Measurements from ENCODE around the gene ME2.
"Not testable (repeated sequence)": the region's sequence is repeated elsewhere in the genome, so short reads cannot be mapped to it uniquely, and the experiment has no call there.

Gene ME2

GRCh38 chr18:50924372-50924771 lies 45.5 kb downstream of the ME2 start:
- no peak for DNase-seq (ENCODE audit: low read depth in 2 of 2)

GRCh38 chr18:50926521-50926920 lies 47.6 kb downstream of the ME2 start:
- no peak for DNase-seq (ENCODE audit: low read depth in 2 of 2)

- no peak for DNase-seq (ENCODE audit: low read depth in 2 of 2)
These were observed 49.6 kb downstream of the ME2 start for GRCh38 chr18:50928551-50928950.

- DNase-seq (ENCODE audit: low read depth in 2 of 2): no peak
These were observed 54.8 kb downstream of the ME2 start for GRCh38 chr18:50933684-50934083.

- no peak for DNase-seq (ENCODE audit: low read depth in 2 of 2)
These were observed 55.8 kb downstream of the ME2 start for GRCh38 chr18:50934545-50935211.

GRCh38 chr18:50935493-50936191 lies 56.7 kb downstream of the ME2 start:
- DNase-seq (ENCODE audit: low read depth in 2 of 2): no peak

GRCh38 chr18:50937183-50937582 lies 58.3 kb downstream of the ME2 start:
- no peak for DNase-seq (ENCODE audit: low read depth in 2 of 2)

- no peak for DNase-seq (ENCODE audit: low read depth in 2 of 2)
These were observed 60.0 kb downstream of the ME2 start for GRCh38 chr18:50938912-50939311.

GRCh38 chr18:50944245-50944932 lies 65.5 kb downstream of the ME2 start:
- DNase-seq (ENCODE audit: low read depth in 2 of 2): no peak

GRCh38 chr18:50945918-50946317 lies 67.0 kb downstream of the ME2 start:
- not testable (repeated sequence) for DNase-seq (ENCODE audit: low read depth in 2 of 2)

GRCh38 chr18:50947899-50948298 lies 69.0 kb downstream of the ME2 start:
- no peak for DNase-seq (ENCODE audit: low read depth in 2 of 2)

- no peak for DNase-seq (ENCODE audit: low read depth in 2 of 2)
These were observed 70.3 kb downstream of the ME2 start for GRCh38 chr18:50949185-50949584.

GRCh38 chr18:50950626-50951025 lies 71.7 kb downstream of the ME2 start:
- no peak for DNase-seq (ENCODE audit: low read depth in 2 of 2)

GRCh38 chr18:50953822-50954221 lies 74.9 kb downstream of the ME2 start:
- DNase-seq (ENCODE audit: low read depth in 2 of 2): no peak

- no peak for DNase-seq (ENCODE audit: low read depth in 2 of 2)
These were observed 76.3 kb downstream of the ME2 start for GRCh38 chr18:50955253-50955652.

GRCh38 chr18:50956116-50956515 lies 77.2 kb downstream of the ME2 start:
- no peak for DNase-seq (ENCODE audit: low read depth in 2 of 2)

- DNase-seq (ENCODE audit: low read depth in 2 of 2): no peak
These were observed 83.1 kb downstream of the ME2 start for GRCh38 chr18:50961974-50962373.

GRCh38 chr18:50967714-50968661 lies 89.1 kb downstream of the ME2 start, which contains the start of gene ELAC1:
Gene ELAC1 (plus strand): TSS chr18:50968040. CDS start chr18:50974405, 6,365 bp downstream.
- DNase-seq (ENCODE audit: low read depth in 2 of 2): peak; percentile 20 to 42

- no peak for DNase-seq (ENCODE audit: low read depth in 2 of 2)
These were observed 90.5 kb downstream of the ME2 start for GRCh38 chr18:50969448-50969847.

GRCh38 chr18:50970006-50970405 lies 91.1 kb downstream of the ME2 start:
- DNase-seq (ENCODE audit: low read depth in 2 of 2): no peak

- not testable (repeated sequence) for DNase-seq (ENCODE audit: low read depth in 2 of 2)
These were observed 93.5 kb downstream of the ME2 start for GRCh38 chr18:50972404-50972803.
